Endothelial cell of umbilical vein (primary cell): ENCODE data around the gene CD38.
"Not testable (repeated sequence)": the region's sequence is repeated elsewhere in the genome, so short reads cannot be mapped to it uniquely, and the experiment has no call there.

Experiments used
- POLR2A ChIP-seq: IDR thresholded peaks from 2 replicates; pipeline ENCODE4 v1.6.1; 2012; ENCODE audit warnings: low read depth, mild to moderate bottlenecking, control low read depth, low read length
- POLR2AphosphoS5 ChIP-seq: IDR thresholded peaks from 2 replicates; pipeline ENCODE4 v1.6.1; 2012; ENCODE audit warnings: low read depth, mild to moderate bottlenecking, control low read depth, low read length, moderate library complexity; ENCODE audit not compliant: insufficient read depth
- TF ChIP-seq, protein P1 (sequence below), 2 donors: IDR thresholded peaks; 1 replicate in 1 of 2; 2 replicates in 1 of 2; pipeline ENCODE4 v1.5.1; 2011; ENCODE audit warnings: low read length in 2 of 2, mild to moderate bottlenecking in 2 of 2, moderate library complexity in 2 of 2, control low read depth in 1 of 2, inconsistent platforms in 1 of 2, low read depth in 1 of 2; ENCODE audit not compliant: insufficient read depth in 1 of 2; ENCODE audit errors: extremely low read depth in 1 of 2
- TF ChIP-seq, protein P2 (sequence below): IDR thresholded peaks from 2 replicates; pipeline ENCODE4 v1.6.1; 2011; ENCODE audit not compliant: insufficient read depth, insufficient read length

DNA sequence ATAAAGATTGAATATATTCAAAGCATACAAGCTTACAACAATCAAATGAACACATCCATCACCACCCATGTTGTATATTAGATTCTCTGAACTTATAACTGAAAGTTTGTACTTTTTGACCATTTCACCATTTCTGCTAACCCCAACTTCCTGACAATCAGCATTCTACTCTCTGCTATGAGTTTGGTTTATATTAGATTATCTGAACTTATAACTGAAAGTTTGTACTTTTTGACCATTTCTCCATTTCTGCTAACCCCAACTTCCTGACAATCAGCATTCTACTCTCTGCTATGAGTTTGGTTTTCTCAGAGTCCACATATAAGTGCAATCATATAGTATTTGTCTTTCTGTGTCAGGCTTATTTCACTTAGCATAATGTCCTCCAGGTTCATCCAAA lies 15.7 kb upstream of the CD38 start:
- TF ChIP-seq, protein P1, sequence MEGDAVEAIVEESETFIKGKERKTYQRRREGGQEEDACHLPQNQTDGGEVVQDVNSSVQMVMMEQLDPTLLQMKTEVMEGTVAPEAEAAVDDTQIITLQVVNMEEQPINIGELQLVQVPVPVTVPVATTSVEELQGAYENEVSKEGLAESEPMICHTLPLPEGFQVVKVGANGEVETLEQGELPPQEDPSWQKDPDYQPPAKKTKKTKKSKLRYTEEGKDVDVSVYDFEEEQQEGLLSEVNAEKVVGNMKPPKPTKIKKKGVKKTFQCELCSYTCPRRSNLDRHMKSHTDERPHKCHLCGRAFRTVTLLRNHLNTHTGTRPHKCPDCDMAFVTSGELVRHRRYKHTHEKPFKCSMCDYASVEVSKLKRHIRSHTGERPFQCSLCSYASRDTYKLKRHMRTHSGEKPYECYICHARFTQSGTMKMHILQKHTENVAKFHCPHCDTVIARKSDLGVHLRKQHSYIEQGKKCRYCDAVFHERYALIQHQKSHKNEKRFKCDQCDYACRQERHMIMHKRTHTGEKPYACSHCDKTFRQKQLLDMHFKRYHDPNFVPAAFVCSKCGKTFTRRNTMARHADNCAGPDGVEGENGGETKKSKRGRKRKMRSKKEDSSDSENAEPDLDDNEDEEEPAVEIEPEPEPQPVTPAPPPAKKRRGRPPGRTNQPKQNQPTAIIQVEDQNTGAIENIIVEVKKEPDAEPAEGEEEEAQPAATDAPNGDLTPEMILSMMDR (IDR thresholded peaks at IDR 0.05; ENCODE audit: extremely low read depth in 1 of 2, insufficient read depth in 1 of 2, low read depth in 1 of 2, low read length in 2 of 2), result not testable (repeated sequence)
- TF ChIP-seq, protein P2, sequence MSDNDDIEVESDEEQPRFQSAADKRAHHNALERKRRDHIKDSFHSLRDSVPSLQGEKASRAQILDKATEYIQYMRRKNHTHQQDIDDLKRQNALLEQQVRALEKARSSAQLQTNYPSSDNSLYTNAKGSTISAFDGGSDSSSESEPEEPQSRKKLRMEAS, result not testable (repeated sequence)
- TF ChIP-seq POLR2AphosphoS5, POLR2A: not testable (repeated sequence)
